Epithelial cell of esophagus (primary cell): ENCODE results near the gene NHSL1.
A peak's percentile ranks its signal among the peaks of the same experiment; 100 is the strongest.

Experiments used
- DNase-seq: peaks from one replicate; pipeline ENCODE4 v3.0.0; 2010; ENCODE audit warnings: low read depth
- H3K4me3 ChIP-seq: 2 replicates; pipeline ENCODE4 v1.5.1; 2011; ENCODE audit warnings: mild to moderate bottlenecking, low read length, control low read depth
- CTCF ChIP-seq: IDR thresholded peaks from 2 replicates; pipeline ENCODE4 v1.5.1; 2011; ENCODE audit warnings: low read depth, mild to moderate bottlenecking, low read length, control low read depth, inconsistent platforms; ENCODE audit not compliant: insufficient read depth; ENCODE audit errors: missing control alignments

The NHSL1 gene

DNA sequence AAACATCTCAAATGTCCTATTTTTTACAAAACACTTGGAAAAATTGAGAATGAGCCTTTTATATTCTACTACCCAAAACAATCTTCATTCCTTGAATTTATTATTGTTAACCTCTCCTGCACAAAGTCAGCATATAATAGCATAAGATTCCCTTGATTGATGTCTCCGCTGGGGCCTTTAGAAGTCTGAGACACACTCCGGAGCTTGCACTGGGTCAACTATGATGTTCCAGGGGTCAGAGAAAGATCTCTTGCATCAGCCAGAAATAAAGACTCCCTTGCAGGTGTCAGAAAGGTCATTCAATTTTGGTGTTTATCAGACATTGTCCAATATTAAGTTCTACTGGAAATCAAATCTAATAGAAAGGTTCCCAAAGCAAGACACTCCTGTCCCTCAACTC lies 29.7 kb upstream of the NHSL1 start:
- no peak for TF ChIP-seq CTCF
- DNase-seq, result no peak
- H3K4me3 ChIP-seq, result no peak overlapping the region

DNA sequence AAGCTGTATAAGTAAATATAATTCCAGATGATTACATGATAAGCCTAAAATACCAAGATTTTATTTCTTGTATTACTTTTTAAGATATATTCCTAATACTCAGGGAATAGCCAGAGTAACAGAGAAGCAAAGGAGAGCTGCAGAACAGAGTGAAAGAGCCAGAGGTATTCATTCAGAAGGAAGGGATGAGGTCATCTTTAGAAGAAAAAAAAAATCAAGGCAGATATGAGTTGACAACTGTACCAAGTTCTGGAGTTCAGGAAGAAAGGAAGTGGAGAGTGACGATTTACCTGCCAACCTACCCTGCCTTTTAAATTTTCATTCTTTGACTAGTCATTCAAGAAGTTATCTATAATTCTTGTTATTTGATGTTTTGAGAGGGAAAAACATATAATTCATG lies 28.8 kb upstream of the NHSL1 start:
- TF ChIP-seq CTCF, result no peak
- DNase-seq, result peak; percentile 35
- no peak overlapping the region for H3K4me3 ChIP-seq

DNA sequence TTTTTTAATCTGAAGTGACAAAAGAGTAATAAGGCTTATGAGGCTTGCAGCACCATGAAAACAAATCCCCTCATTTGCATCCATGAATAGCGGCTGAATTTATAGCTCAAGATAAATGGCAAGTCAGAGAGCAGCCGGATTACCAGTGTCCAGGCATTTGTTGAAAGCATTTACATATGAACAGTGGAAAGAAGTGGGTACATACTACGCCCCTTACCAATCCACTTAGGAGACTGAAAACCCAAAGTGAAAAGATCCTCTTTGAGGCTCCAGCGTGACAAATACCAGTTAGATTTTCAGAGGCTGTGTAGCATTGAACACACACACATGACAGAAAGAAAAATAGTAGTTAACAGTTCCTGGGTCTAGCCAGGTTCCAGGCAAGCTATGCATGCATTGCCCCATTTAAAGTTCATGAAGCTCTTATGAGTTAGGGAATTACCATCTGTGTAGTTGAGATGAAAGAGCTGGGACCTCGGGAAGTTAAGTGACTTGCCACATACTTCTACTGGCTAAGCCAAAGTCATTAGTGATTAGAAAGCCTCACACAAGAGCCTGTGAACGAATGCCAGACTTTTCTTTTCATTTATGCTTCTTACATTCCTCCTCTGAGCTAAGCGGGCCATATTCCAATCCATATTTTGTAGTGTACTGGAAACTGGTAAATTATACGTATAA lies 28.3 kb upstream of the NHSL1 start:
- TF ChIP-seq CTCF, result no peak

GRCh38 chr6:138526822-138527235 lies 27.5 kb upstream of the NHSL1 start:
- no peak for DNase-seq
- no peak for TF ChIP-seq CTCF
- no peak overlapping the region for H3K4me3 ChIP-seq

More for the DNA sequence above, 28.3 kb upstream of the NHSL1 start:
- H3K4me3 ChIP-seq, result no peak overlapping the region
- DNase-seq, result no peak

GRCh38 chr6:138525355-138525754 lies 26.1 kb upstream of the NHSL1 start:
- no peak for TF ChIP-seq CTCF
- no peak for DNase-seq
- H3K4me3 ChIP-seq, result no peak overlapping the region

- no peak for DNase-seq
- H3K4me3 ChIP-seq, result no peak overlapping the region
- TF ChIP-seq CTCF, result no peak
Observed at GRCh38 chr6:138524526-138524925, 25.2 kb upstream of the NHSL1 start.
